Activated T-cell treated with anti-CD3 and anti-CD28 coated beads, Interleukin-2, amount 50 U/mL, for 4 hours (primary cell): ENCODE measurements around the gene ACTA1. TPM values are rescaled to one million over a fixed set of nuclear protein-coding genes. Genes with fewer than 3 reads are reported as not detected.
"Not testable (repeated sequence)": the region's sequence is repeated elsewhere in the genome, so short reads cannot be mapped to it uniquely, and the experiment has no call there.

Experiments
- ATAC-seq, 2 donors: fragments of 200-7000 bp; cut with Tn5 transposase; one replicate each; pipeline ENCODE4 v1.10.0; 2021
- DNase-seq: peaks from one replicate; pipeline ENCODE4 v3.0.0-alpha.2; 2020
- H3K27me3 Mint-ChIP-seq: one replicate; pipeline ENCODE4 v1.8.0; 2021; ENCODE audit warnings: low read depth, mixed read lengths
- H3K36me3 Mint-ChIP-seq: one replicate; pipeline ENCODE4 v1.8.0; 2022; ENCODE audit warnings: mixed read lengths; ENCODE audit not compliant: insufficient read depth
- H3K4me1 Mint-ChIP-seq: one replicate; pipeline ENCODE4 v1.8.0; 2021; ENCODE audit warnings: low read depth, mixed read lengths
- H3K4me3 Mint-ChIP-seq: one replicate; pipeline ENCODE4 v1.8.0; 2021; ENCODE audit warnings: mild to moderate bottlenecking, moderate library complexity, mixed read lengths
- H3K9me3 Mint-ChIP-seq: one replicate; pipeline ENCODE4 v1.8.0; 2021; ENCODE audit warnings: mixed read lengths
- total RNA-seq, 3 donors: library from RNA; stranded (reverse); gene quantifications; one replicate each; pipeline ENCODE4 v1.2.1, GENCODE V29; 2021

The ACTA1 gene
- total RNA-seq, 3 donors from 2014 or later: not detected

GRCh38 chr1:229409616-229410369 is 24.1 kb downstream of the ACTA1 start:
- no peak for DNase-seq
- peaks cover 13% of the 10 kb centered on the region for H3K4me1 Mint-ChIP-seq
- ATAC-seq: no peak
- no peaks in the 10 kb centered on the region for H3K9me3 Mint-ChIP-seq
- H3K36me3 Mint-ChIP-seq: no peaks in the 10 kb centered on the region
- H3K4me3 Mint-ChIP-seq: no peak overlapping the region
- peaks cover 60% of the 10 kb centered on the region for H3K27me3 Mint-ChIP-seq

GRCh38 chr1:229408458-229409037 is 25.3 kb downstream of the ACTA1 start:
- H3K9me3 Mint-ChIP-seq: no peaks in the 10 kb centered on the region
- H3K4me3 Mint-ChIP-seq: no peak overlapping the region
- peaks cover 66% of the 10 kb centered on the region for H3K27me3 Mint-ChIP-seq
- peaks cover 13% of the 10 kb centered on the region for H3K4me1 Mint-ChIP-seq
- DNase-seq: no peak
- H3K36me3 Mint-ChIP-seq: no peaks in the 10 kb centered on the region
- no peak for ATAC-seq

GRCh38 chr1:229407206-229408026 is 26.5 kb downstream of the ACTA1 start:
- ATAC-seq: peak; percentile 19 to 38

GRCh38 chr1:229406798-229407197 is 27.1 kb downstream of the ACTA1 start:
- peaks cover 13% of the 10 kb centered on the region for H3K4me1 Mint-ChIP-seq
- ATAC-seq (peak in 1 of 2 donors; percentile 12), DNase-seq (no peak)
- H3K36me3 Mint-ChIP-seq: no peaks in the 10 kb centered on the region
- H3K27me3 Mint-ChIP-seq: peaks cover 73% of the 10 kb centered on the region
- no peaks in the 10 kb centered on the region for H3K9me3 Mint-ChIP-seq
- peak overlapping the region; percentile 62 for H3K4me3 Mint-ChIP-seq

More at GRCh38 chr1:229407206-229408026, 26.5 kb downstream of the ACTA1 start:
- Mint-ChIP-seq H3K36me3 (no peaks in the 10 kb centered on the region), H3K9me3 (no peaks in the 10 kb centered on the region), H3K4me1 (peaks cover 13% of the 10 kb centered on the region), H3K27me3 (peaks cover 68% of the 10 kb centered on the region), H3K4me3 (peak overlapping the region; percentile 62)
- no peak for DNase-seq

- Mint-ChIP-seq H3K4me1 (peaks cover 7% of the 10 kb centered on the region), H3K4me3 (no peak overlapping the region), H3K27me3 (peaks cover 51% of the 10 kb centered on the region), H3K9me3 (no peaks in the 10 kb centered on the region), H3K36me3 (no peaks in the 10 kb centered on the region)
- no peak for ATAC-seq
- DNase-seq: no peak
Observed at GRCh38 chr1:229403573-229403972, 30.3 kb downstream of the ACTA1 start.

GRCh38 chr1:229402993-229403392 is 30.9 kb downstream of the ACTA1 start:
- Mint-ChIP-seq H3K27me3 (peaks cover 45% of the 10 kb centered on the region), H3K4me3 (no peak overlapping the region), H3K9me3 (no peaks in the 10 kb centered on the region), H3K36me3 (no peaks in the 10 kb centered on the region), H3K4me1 (peaks cover 6% of the 10 kb centered on the region)
- no peak for DNase-seq
- ATAC-seq: no peak

GRCh38 chr1:229402329-229402728 is 31.6 kb downstream of the ACTA1 start:
- not testable (repeated sequence) for ATAC-seq, H3K9me3 Mint-ChIP-seq, H3K4me1 Mint-ChIP-seq, DNase-seq, H3K4me3 Mint-ChIP-seq, H3K36me3 Mint-ChIP-seq
- H3K27me3 Mint-ChIP-seq: peaks cover 38% of the 10 kb centered on the region

GRCh38 chr1:229397762-229398161 is 36.1 kb downstream of the ACTA1 start:
- Mint-ChIP-seq H3K36me3 (no peaks in the 10 kb centered on the region), H3K9me3 (no peaks in the 10 kb centered on the region), H3K4me3 (no peak overlapping the region), H3K4me1 (no peaks in the 10 kb centered on the region), H3K27me3 (peaks cover 26% of the 10 kb centered on the region)
- ATAC-seq (no peak), DNase-seq (no peak)

- Mint-ChIP-seq H3K4me1 (no peaks in the 10 kb centered on the region), H3K4me3 (no peak overlapping the region), H3K9me3 (no peaks in the 10 kb centered on the region), H3K36me3 (no peaks in the 10 kb centered on the region), H3K27me3 (peaks cover 23% of the 10 kb centered on the region)
- DNase-seq (no peak), ATAC-seq (no peak)
Observed at GRCh38 chr1:229396585-229397206, 37.2 kb downstream of the ACTA1 start.

GRCh38 chr1:229394517-229394916 is 39.4 kb downstream of the ACTA1 start:
- not testable (repeated sequence) for ATAC-seq, DNase-seq, H3K4me3 Mint-ChIP-seq, H3K4me1 Mint-ChIP-seq, H3K9me3 Mint-ChIP-seq, H3K36me3 Mint-ChIP-seq
- peaks cover 23% of the 10 kb centered on the region for H3K27me3 Mint-ChIP-seq

- ATAC-seq: no peak
- DNase-seq: no peak
- Mint-ChIP-seq H3K4me1 (no peaks in the 10 kb centered on the region), H3K9me3 (no peaks in the 10 kb centered on the region), H3K27me3 (peaks cover 28% of the 10 kb centered on the region), H3K36me3 (no peaks in the 10 kb centered on the region), H3K4me3 (no peak overlapping the region)
Observed at GRCh38 chr1:229392936-229393335, 41.0 kb downstream of the ACTA1 start.

- Mint-ChIP-seq H3K4me1 (no peaks in the 10 kb centered on the region), H3K9me3 (no peaks in the 10 kb centered on the region), H3K36me3 (no peaks in the 10 kb centered on the region), H3K27me3 (peaks cover 23% of the 10 kb centered on the region), H3K4me3 (no peak overlapping the region)
- ATAC-seq (no peak), DNase-seq (no peak)
Observed at GRCh38 chr1:229390130-229390529, 43.8 kb downstream of the ACTA1 start.

GRCh38 chr1:229388897-229389580 is 44.9 kb downstream of the ACTA1 start:
- DNase-seq (no peak), ATAC-seq (no peak)
- H3K9me3 Mint-ChIP-seq: no peaks in the 10 kb centered on the region
- H3K27me3 Mint-ChIP-seq: peaks cover 19% of the 10 kb centered on the region
- H3K4me1 Mint-ChIP-seq: no peaks in the 10 kb centered on the region
- H3K4me3 Mint-ChIP-seq: no peak overlapping the region
- H3K36me3 Mint-ChIP-seq: no peaks in the 10 kb centered on the region
